ENCODE data around the gene LRRC71. TPM values are rescaled to one million over a fixed set of nuclear protein-coding genes. Genes with fewer than 3 reads are reported as not detected.

Gene LRRC71
- polyA plus RNA-seq, 3 donors, result 0.03 to 1.6 (median 0.16) TPM

DNA sequence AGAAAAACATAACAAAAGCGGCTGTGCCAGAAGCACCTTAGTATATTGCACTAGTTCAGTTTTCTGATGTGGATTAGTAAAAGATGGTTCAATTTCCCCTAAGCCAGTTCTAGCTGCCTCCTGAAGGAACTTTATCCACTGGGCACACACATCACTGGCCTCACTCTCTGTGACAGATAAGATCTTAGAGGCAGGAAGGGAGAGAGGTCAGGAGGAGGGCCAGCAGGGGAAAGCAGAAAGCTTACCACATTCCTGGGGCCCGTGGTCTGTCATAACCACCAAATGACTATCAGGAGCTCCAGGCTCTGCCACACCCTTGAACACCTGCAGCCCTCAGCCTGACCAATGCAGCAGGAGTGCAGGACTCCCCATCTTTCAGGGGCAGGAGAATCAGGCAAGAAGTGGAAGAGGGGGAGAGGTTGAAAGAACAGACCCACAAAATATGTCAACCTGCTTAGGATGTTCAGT lies 37.8 kb downstream of the LRRC71 start:
- 56 to 68% (median 60%) methylated on average over 2 of the region's 2 CpGs for WGBS, 3 donors
- no peak overlapping the region for H3K27ac ChIP-seq (ENCODE audit: low read depth, low read length)

DNA sequence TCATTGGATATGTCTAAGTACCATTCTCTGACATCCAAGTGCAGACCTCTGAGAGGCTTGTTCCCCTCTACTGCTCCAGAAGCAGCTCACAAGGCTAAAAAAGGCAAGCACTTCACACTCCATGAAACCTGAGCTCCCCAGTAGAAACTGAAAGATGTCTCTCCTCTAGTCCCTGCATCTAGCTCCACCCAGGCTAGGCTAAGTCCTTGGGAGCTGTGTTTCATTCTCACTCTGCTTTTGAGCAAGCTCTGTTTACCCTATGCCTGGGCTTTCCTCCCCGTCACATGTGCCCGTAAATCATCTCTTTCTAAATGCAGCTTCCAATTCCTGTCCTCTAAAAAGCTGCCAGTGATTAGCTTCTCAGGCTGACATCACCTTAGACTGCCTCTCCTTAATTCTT lies 39.0 kb downstream of the LRRC71 start:
- WGBS, 3 donors, result 63 to 89% (median 81%) methylated on average over 2 of the region's 2 CpGs
- H3K27ac ChIP-seq (ENCODE audit: low read depth, low read length), result no peak overlapping the region

DNA sequence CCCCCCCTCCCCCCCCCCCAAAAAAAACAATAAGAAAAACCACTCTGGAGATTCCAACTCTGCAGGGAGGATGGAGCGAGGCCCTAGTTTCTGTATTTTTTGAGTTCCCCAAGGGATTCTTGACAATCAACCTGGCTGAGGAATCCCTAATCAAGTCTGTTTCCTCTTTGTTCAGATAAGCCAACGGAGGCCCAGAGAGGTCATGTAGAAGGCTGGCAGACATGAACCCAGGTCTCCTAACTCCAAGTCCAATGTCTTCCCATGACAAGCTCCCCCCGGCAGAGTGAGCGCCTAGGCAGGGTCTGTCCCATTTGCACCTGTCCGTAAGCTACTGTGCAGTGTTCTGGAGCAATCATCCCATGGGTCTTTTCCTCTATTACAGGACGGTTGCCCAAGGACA lies 39.5 kb downstream of the LRRC71 start:
- 87 to 94% (median 89%) methylated on average over 6 of the region's 6 CpGs for WGBS, 3 donors
- H3K27ac ChIP-seq (ENCODE audit: low read depth, low read length), result no peak overlapping the region

DNA sequence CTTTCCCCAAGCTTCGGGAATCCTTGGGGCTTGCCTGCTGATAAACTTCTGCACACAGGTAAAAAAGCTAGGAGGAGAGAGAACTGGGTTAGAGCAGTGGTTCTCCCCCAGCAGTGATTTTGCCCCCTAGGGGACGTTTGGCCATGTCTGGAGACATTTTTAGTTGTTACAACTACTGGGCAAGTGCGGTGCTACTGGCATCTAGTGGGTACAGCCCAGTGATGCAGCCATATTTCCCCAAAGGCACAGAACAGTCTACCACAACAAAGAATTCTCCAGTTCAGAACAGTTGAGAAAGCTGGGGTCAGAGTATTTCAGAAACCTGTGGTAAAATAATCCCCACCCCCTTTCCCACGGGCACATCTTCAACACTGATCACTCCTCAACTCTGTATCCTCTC lies 41.3 kb downstream of the LRRC71 start:
- H3K27ac ChIP-seq (ENCODE audit: low read depth, low read length), result no peak overlapping the region
- 71 to 79% (median 73%) methylated on average over 4 of the region's 4 CpGs for WGBS, 3 donors

DNA sequence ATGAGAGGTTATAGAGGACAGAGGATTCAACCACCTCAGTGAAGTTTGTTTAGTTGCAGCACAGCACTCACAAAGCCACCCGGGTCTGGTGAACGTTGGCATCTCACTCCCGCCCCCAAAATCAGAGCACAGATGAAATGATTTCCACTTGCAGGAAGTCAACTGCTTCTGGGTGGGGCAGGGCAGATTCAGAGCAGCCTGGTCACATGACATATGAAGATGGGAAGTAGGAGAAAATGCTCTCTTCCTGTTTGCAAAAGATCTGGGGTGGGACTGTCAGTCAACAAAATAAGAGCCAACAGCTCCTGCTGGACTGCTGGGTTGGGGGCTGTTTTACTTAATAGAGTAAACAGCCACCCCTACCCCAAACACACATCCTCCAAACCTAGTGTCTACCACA lies 43.2 kb downstream of the LRRC71 start:
- no peak overlapping the region for H3K27ac ChIP-seq (ENCODE audit: low read depth, low read length)
- 23 to 46% (median 30%) methylated on average over 3 of the region's 3 CpGs for whole genome bisulfite sequencing, 3 donors

DNA sequence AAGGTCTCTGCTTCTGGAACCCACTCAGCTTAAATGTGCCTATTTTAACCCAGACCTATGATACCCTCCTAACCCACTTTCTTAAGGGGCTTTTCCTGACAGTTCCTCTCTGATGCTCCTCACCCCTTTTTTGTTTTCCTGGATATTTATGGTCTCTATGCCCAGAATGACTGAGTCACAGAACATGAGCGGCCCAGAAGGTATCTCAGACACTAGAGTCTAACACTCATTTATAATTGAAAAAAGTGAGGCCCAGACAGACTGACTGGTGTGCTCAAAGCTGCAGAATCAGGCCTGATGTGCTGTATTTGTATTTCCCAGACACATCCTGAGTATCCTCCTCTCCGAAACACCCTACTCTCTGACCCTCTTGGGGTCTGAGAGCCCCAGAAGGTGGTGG lies 44.0 kb downstream of the LRRC71 start:
- no peak overlapping the region for H3K27ac ChIP-seq (ENCODE audit: low read depth, low read length)
- WGBS, 3 donors, result 96 to 97% (median 96%) methylated on average over 2 of the region's 2 CpGs

DNA sequence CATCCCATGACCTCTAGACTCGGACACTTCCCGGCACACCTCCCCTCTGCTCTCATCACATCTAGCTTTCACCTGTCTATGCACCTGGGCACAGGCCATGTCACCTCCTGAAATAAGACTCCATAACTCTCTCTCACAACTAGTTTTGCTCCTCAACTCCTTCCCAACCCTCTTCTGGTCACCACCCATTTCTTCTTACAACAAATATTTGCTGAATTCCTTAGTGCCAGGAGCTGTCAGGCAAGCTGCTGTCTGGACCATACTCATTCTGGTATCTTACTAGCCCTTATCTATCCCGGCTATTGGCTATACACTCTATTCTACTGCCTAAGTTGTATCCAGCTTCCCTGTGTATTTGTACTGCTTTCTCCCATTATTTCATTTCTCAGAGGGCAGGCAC lies 49.1 kb downstream of the LRRC71 start:
- no peak overlapping the region for H3K27ac ChIP-seq (ENCODE audit: low read depth, low read length)
- 73 to 94% (median 80%) methylated on average over 3 of the region's 3 CpGs for WGBS, 3 donors

DNA sequence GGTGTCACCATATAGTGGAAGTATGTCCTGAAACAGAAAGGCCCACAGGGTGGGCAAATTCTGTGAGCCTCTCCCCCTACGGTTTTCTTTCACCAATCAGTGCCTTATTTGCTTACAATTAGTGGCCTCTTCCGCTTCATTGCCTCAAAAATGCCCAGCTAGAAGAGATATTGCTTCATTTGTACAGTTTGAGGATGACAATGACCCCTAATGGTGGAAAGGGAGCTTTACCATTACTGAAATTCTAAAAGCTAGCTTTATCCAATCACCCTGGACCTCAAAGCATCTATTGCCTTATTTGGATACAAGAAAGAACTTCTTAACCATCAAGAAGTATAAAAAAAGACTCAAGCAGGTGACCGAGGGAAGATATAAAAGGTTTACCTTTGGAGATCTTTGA lies 49.6 kb downstream of the LRRC71 start:
- 73 to 87% (median 85%) methylated on average over 3 of the region's 3 CpGs for WGBS, 3 donors
- H3K27ac ChIP-seq (ENCODE audit: low read depth, low read length), result no peak overlapping the region

DNA sequence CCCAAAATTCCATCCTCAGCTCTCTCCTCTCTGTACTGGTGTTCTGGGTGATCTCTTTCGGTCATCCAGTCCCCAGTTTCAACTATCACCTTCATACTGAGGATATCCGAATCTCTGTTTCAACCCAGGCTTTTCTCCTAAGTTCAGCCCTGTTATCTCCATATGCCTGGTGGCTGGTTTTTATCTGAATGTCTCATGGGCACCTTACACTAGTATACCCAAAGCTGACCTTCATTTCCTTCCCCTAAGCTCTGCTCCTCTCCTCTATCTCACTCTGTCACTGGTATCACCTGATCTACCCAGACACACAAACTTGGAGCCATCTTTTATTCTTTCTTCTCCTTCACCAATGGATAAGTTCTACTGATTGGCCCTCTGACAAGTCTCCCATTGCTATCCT lies 53.0 kb downstream of the LRRC71 start:
- 93 to 97% (median 94%) methylated on average over 2 of the region's 2 CpGs for WGBS, 3 donors

DNA sequence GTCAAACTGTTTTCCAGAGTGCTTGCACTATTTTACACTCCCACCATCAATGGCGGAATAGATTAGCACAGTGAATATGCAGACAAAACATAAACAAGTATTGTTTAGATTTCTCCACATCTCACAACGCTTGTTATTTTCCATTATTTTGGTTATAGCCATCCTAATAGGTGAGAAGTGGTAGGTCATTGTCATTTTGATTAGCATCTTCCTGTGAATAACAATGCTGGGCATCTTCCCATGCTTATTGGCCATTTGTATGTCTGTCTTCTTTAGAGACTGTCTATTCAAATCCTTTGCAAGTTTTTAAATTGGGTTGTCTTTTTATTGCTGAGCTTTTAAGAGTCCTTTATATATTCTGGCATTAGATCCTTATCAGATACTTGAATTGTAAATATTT lies 54.7 kb downstream of the LRRC71 start:
- H3K27ac ChIP-seq (ENCODE audit: low read depth, low read length), result no peak overlapping the region

More for the DNA sequence above, 53.0 kb downstream of the LRRC71 start:
- no peak overlapping the region for H3K27ac ChIP-seq (ENCODE audit: low read depth, low read length)

DNA sequence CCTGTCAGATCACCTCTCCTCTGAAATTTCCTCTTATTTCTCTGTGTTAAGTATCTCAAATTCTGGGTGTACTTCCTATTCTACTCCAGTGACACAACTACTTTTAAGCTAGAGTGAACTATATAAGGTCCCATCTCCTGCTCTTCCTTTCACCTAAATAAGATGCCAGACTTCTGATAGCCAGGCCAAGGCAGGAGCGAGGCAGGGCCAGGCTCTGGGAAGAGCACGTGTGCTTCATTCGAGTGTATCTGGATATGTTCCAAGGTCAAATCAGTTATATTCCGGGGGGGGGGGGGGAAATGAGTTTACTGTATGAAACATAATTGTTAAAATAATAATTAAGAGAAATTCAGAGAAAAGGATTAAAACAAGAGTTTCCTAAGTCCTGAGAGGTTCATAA lies 60.1 kb downstream of the LRRC71 start:
- H3K27ac ChIP-seq (ENCODE audit: low read depth, low read length), result no peak overlapping the region
- 11 to 51% (median 50%) methylated on average over 4 of the region's 4 CpGs for WGBS, 3 donors

More for the DNA sequence above, 54.7 kb downstream of the LRRC71 start:
- 68 to 83% (median 78%) methylated on average over 2 of the region's 2 CpGs for WGBS, 3 donors

Other genes starting within 250 kb of the LRRC71 start
- gene NES, start 243.2 kb upstream of the LRRC71 start, polyA plus RNA-seq, result 10 to 100 TPM in 2 of 3 donors, 1 to 10 TPM in 1; 3.5 to 38.3 (median 32.1) TPM
- 10 to 100 TPM in 1 of 3 donors, 1 to 10 TPM in 1, under 1 TPM in 1; 0.45 to 31.3 (median 3.2) TPM for gene CRABP2, start 215.0 kb upstream of the LRRC71 start, polyA plus RNA-seq
- gene METTL25B, start 192.2 kb upstream of the LRRC71 start, polyA plus RNA-seq, result 10 to 100 TPM; 22.7 to 25.4 (median 24.6) TPM
- gene ISG20L2, start 191.9 kb upstream of the LRRC71 start, polyA plus RNA-seq, result 10 to 100 TPM in 2 of 3 donors, 1 to 10 TPM in 1; 9.3 to 17.1 (median 15.7) TPM
- gene MRPL24, start 179.5 kb upstream of the LRRC71 start, polyA plus RNA-seq, result 100 to 1,000 TPM; 104 to 178 (median 151) TPM
- gene HDGF, start 169.0 kb upstream of the LRRC71 start, polyA plus RNA-seq, result 100 to 1,000 TPM in 2 of 3 donors, 10 to 100 TPM in 1; 51.7 to 120 (median 116) TPM
- gene PRCC, start 153.1 kb upstream of the LRRC71 start, polyA plus RNA-seq, result 10 to 100 TPM; 16.6 to 38.7 (median 35.8) TPM
- gene SH2D2A, start 103.8 kb upstream of the LRRC71 start, polyA plus RNA-seq, result 1 to 10 TPM in 2 of 3 donors, under 1 TPM in 1; 0.75 to 6.1 (median 3.0) TPM
- gene INSRR, start 61.5 kb upstream of the LRRC71 start, polyA plus RNA-seq, result under 1 TPM; 0.07 to 0.39 (median 0.11) TPM
- 1 to 10 TPM in 2 of 3 donors, under 1 TPM in 1; 0.40 to 4.0 (median 1.8) TPM for gene NTRK1, start 59.8 kb upstream of the LRRC71 start, polyA plus RNA-seq
- 10 to 100 TPM in 2 of 3 donors, 1 to 10 TPM in 1; 3.3 to 14.3 (median 11.6) TPM for gene PEAR1, start 26.9 kb upstream of the LRRC71 start, polyA plus RNA-seq
- gene ARHGEF11, start 125.1 kb downstream of the LRRC71 start, polyA plus RNA-seq, result 10 to 100 TPM in 2 of 3 donors, 1 to 10 TPM in 1; 7.2 to 18.1 (median 15.2) TPM
- not detected for gene ETV3L, start 179.2 kb downstream of the LRRC71 start, polyA plus RNA-seq
- gene ETV3, start 217.8 kb downstream of the LRRC71 start, polyA plus RNA-seq, result 10 to 100 TPM in 2 of 3 donors, 1 to 10 TPM in 1; 3.4 to 18.4 (median 12.8) TPM

Data from adipose tissue (tissue), 3 donors.